ENCODE data around the gene C2CD2.

DNA sequence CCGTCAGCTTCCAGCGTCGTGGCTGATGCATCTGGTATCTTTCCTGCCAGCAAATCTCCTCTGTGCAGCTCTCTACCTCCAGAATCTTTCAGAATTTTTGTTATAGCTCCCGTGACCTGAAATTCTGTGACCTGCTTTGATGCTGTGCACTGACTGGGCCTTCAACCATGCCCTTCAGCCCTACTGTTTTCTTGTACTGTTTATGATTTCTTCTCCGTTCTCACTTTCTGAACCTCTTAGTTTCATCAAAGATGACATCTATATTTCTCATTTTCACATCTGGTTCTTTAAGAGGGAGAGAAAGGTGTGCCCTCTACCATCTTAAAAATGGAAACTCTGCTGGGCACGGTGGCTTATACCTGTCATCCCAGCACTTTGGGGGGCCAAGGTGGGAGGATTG lies 80.4 kb downstream of the C2CD2 start:
- TF ChIP-seq, protein P1, sequence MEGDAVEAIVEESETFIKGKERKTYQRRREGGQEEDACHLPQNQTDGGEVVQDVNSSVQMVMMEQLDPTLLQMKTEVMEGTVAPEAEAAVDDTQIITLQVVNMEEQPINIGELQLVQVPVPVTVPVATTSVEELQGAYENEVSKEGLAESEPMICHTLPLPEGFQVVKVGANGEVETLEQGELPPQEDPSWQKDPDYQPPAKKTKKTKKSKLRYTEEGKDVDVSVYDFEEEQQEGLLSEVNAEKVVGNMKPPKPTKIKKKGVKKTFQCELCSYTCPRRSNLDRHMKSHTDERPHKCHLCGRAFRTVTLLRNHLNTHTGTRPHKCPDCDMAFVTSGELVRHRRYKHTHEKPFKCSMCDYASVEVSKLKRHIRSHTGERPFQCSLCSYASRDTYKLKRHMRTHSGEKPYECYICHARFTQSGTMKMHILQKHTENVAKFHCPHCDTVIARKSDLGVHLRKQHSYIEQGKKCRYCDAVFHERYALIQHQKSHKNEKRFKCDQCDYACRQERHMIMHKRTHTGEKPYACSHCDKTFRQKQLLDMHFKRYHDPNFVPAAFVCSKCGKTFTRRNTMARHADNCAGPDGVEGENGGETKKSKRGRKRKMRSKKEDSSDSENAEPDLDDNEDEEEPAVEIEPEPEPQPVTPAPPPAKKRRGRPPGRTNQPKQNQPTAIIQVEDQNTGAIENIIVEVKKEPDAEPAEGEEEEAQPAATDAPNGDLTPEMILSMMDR (conservative IDR thresholded peaks at IDR 0.05; ENCODE audit: low read length) = no peak
- TF ChIP-seq EZH2phosphoT487 (IDR thresholded peaks at IDR 0.05; ENCODE audit: borderline replicate concordance) = no peak
